H9 (cell line): ENCODE data around the gene AMOT. TPM values are rescaled to one million over a fixed set of nuclear protein-coding genes. Genes with fewer than 3 reads are reported as not detected.

Experiments used
- DNase-seq: peaks from one replicate; pipeline ENCODE4 v3.0.0-alpha.2; 2017
- H2AFZ ChIP-seq: one replicate; pipeline ENCODE4 v1.6.1; 2013; ENCODE audit warnings: mild to moderate bottlenecking, low read length, control low read depth, moderate library complexity
- H2AK5ac ChIP-seq: 2 replicates; pipeline ENCODE4 v1.6.1; 2013; ENCODE audit warnings: low read length, control low read depth, mixed read lengths; ENCODE audit not compliant: insufficient read length
- H2BK120ac ChIP-seq: one replicate; pipeline ENCODE4 v1.6.1; 2013; ENCODE audit warnings: low read depth, mild to moderate bottlenecking, low read length, control low read depth, inconsistent platforms; ENCODE audit not compliant: poor library complexity, severe bottlenecking
- H2BK12ac ChIP-seq: 2 replicates; pipeline ENCODE4 v1.6.1; 2013; ENCODE audit warnings: low read length, control low read depth, mixed read lengths, low read depth; ENCODE audit not compliant: insufficient read length
- H2BK15ac ChIP-seq: 2 replicates; pipeline ENCODE4 v1.6.1; 2013; ENCODE audit warnings: low read depth, low read length, control low read depth
- H2BK20ac ChIP-seq: one replicate; pipeline ENCODE4 v1.6.1; 2013; ENCODE audit warnings: low read depth, mild to moderate bottlenecking, low read length, control low read depth, inconsistent platforms; ENCODE audit not compliant: poor library complexity, severe bottlenecking
- H2BK5ac ChIP-seq: 2 replicates; pipeline ENCODE4 v1.6.1; 2013; ENCODE audit warnings: low read length, control low read depth, mixed read lengths; ENCODE audit not compliant: insufficient read length
- H3K14ac ChIP-seq: 2 replicates; pipeline ENCODE4 v1.6.1; 2013; ENCODE audit warnings: low read length, control low read depth; ENCODE audit not compliant: insufficient read depth
- H3K18ac ChIP-seq: 2 replicates; pipeline ENCODE4 v1.6.1; 2013; ENCODE audit warnings: low read depth, mild to moderate bottlenecking, mixed read lengths, low read length, control low read depth; ENCODE audit not compliant: insufficient read length
- H3K23ac ChIP-seq: 2 replicates; pipeline ENCODE4 v1.6.1; 2013; ENCODE audit warnings: low read length, control low read depth, mixed read lengths, low read depth; ENCODE audit not compliant: insufficient read length
- H3K23me2 ChIP-seq: 2 replicates; pipeline ENCODE4 v1.6.1; 2013; ENCODE audit warnings: low read depth, mild to moderate bottlenecking, mixed read lengths, low read length, control low read depth; ENCODE audit not compliant: insufficient read length, poor library complexity, severe bottlenecking
- H3K27ac ChIP-seq: 2 replicates; pipeline ENCODE4 v1.5.1; 2013; ENCODE audit warnings: low read length, control low read depth, mixed read lengths, low read depth; ENCODE audit not compliant: insufficient read length
- H3K27me3 ChIP-seq: 2 replicates; pipeline ENCODE4 v1.6.1; 2013; ENCODE audit warnings: low read length, control low read depth, inconsistent platforms; ENCODE audit not compliant: insufficient read depth
- H3K4ac ChIP-seq: 2 replicates; pipeline ENCODE4 v1.6.1; 2013; ENCODE audit warnings: low read depth, mild to moderate bottlenecking, control low read depth, inconsistent platforms, low read length, moderate library complexity
- H3K4me1 ChIP-seq: 2 replicates; pipeline ENCODE4 v1.6.1; 2013; ENCODE audit warnings: low read length, control low read depth, inconsistent platforms; ENCODE audit not compliant: insufficient read depth
- H3K4me2 ChIP-seq: 2 replicates; pipeline ENCODE4 v1.6.1; 2013; ENCODE audit warnings: low read length, control low read depth, mixed read lengths; ENCODE audit not compliant: insufficient read length, insufficient read depth
- H3K56ac ChIP-seq: 2 replicates; pipeline ENCODE4 v1.6.1; 2013; ENCODE audit warnings: low read depth, mild to moderate bottlenecking, mixed read lengths, low read length, control low read depth; ENCODE audit not compliant: insufficient read length
- H3K79me1 ChIP-seq: 2 replicates; pipeline ENCODE4 v1.6.1; 2013; ENCODE audit warnings: low read depth, mild to moderate bottlenecking, moderate library complexity, low read length, control low read depth, inconsistent platforms; ENCODE audit not compliant: insufficient read depth, poor library complexity, severe bottlenecking
- H3K79me2 ChIP-seq: 2 replicates; pipeline ENCODE4 v1.6.1; 2013; ENCODE audit warnings: low read length, control low read depth, inconsistent platforms; ENCODE audit not compliant: insufficient read depth
- H3K9ac ChIP-seq: 2 replicates; pipeline ENCODE4 v1.6.1; 2013; ENCODE audit warnings: low read length, control low read depth, mixed read lengths; ENCODE audit not compliant: insufficient read length; ENCODE audit errors: extremely low read depth
- H3K9me3 ChIP-seq: one replicate; pipeline ENCODE4 v1.6.1; 2013; ENCODE audit warnings: low read depth, low read length, inconsistent platforms; ENCODE audit not compliant: control insufficient read depth
- H3T11ph ChIP-seq: one replicate; pipeline ENCODE4 v1.6.1; 2013; ENCODE audit warnings: mild to moderate bottlenecking, low read length, control low read depth, inconsistent platforms
- H4K20me1 ChIP-seq: one replicate; pipeline ENCODE4 v1.6.1; 2013; ENCODE audit not compliant: control insufficient read depth, insufficient read length, insufficient read depth
- H4K5ac ChIP-seq: 2 replicates; pipeline ENCODE4 v1.6.1; 2013; ENCODE audit warnings: low read depth, mild to moderate bottlenecking, mixed read lengths, low read length, control low read depth; ENCODE audit not compliant: insufficient read length
- H4K8ac ChIP-seq: replicated peaks from 2 replicates; pipeline ENCODE4 v1.6.1; 2013; ENCODE audit warnings: low read length, control low read depth, mixed read lengths, low read depth; ENCODE audit not compliant: insufficient read length
- H4K91ac ChIP-seq: 2 replicates; pipeline ENCODE4 v1.6.1; 2013; ENCODE audit warnings: low read depth, mild to moderate bottlenecking, moderate library complexity, mixed read lengths, low read length, control low read depth; ENCODE audit not compliant: insufficient read length
- H3K27ac Mint-ChIP-seq, 3 experiments: 2 replicates in 2 of 3; 3 replicates in 1 of 3; pipeline ENCODE4 v1.8.0; 2020 to 2021; ENCODE audit warnings: mixed read lengths in 3 of 3, mild to moderate bottlenecking in 1 of 3, moderate library complexity in 1 of 3
- H3K27me3 Mint-ChIP-seq: 2 replicates; pipeline ENCODE4 v1.8.0; 2021; ENCODE audit warnings: low read depth, mild to moderate bottlenecking, moderate library complexity, mixed read lengths
- H3K36me3 Mint-ChIP-seq, 3 experiments: 2 replicates in 2 of 3; 3 replicates in 1 of 3; pipeline ENCODE4 v1.8.0; 2020 to 2021; ENCODE audit warnings: low read depth in 3 of 3, mixed read lengths in 3 of 3; ENCODE audit not compliant: insufficient read depth in 1 of 3
- H3K4me1 Mint-ChIP-seq, 2 experiments: 2 replicates each; pipeline ENCODE4 v1.8.0; 2020; ENCODE audit warnings: mixed read lengths in 2 of 2
- H3K4me3 Mint-ChIP-seq, 2 experiments: 2 replicates in 1 of 2; 3 replicates in 1 of 2; pipeline ENCODE4 v1.8.0; 2020 to 2021; ENCODE audit warnings: mild to moderate bottlenecking in 2 of 2, mixed read lengths in 2 of 2, moderate library complexity in 1 of 2
- H3K9me3 Mint-ChIP-seq, 2 experiments: 2 replicates in 1 of 2; 3 replicates in 1 of 2; pipeline ENCODE4 v1.8.0; 2020; ENCODE audit warnings: mild to moderate bottlenecking in 2 of 2, mixed read lengths in 2 of 2, moderate library complexity in 1 of 2
- WGBS: extraction: QIAGEN DNeasy Blood & Tissue Kit; methylation state at CpG from one replicate; pipeline ENCODE4 v1.1.7; 2013; ENCODE audit warnings: missing lambda C conversion rate, low lambda C conversion rate, mixed read lengths; ENCODE audit not compliant: insufficient read length; ENCODE audit errors: extremely low coverage; 5-methylcytosine and 5-hydroxymethylcytosine counted together
- total RNA-seq: library from RNA; stranded (reverse); gene quantifications from 2 replicates; pipeline ENCODE4 v1.2.1, GENCODE V29; 2021
- TF ChIP-seq, protein P1 (sequence below): fragments of 200-600 bp; sonication (generic); conservative IDR thresholded peaks from 3 replicates; pipeline ENCODE4 v1.8.0; 2021; ENCODE audit warnings: antibody characterized with exemption, mild to moderate bottlenecking

Gene AMOT
- total RNA-seq, 1 experiment from 2014 or later: 17.6 TPM

DNA sequence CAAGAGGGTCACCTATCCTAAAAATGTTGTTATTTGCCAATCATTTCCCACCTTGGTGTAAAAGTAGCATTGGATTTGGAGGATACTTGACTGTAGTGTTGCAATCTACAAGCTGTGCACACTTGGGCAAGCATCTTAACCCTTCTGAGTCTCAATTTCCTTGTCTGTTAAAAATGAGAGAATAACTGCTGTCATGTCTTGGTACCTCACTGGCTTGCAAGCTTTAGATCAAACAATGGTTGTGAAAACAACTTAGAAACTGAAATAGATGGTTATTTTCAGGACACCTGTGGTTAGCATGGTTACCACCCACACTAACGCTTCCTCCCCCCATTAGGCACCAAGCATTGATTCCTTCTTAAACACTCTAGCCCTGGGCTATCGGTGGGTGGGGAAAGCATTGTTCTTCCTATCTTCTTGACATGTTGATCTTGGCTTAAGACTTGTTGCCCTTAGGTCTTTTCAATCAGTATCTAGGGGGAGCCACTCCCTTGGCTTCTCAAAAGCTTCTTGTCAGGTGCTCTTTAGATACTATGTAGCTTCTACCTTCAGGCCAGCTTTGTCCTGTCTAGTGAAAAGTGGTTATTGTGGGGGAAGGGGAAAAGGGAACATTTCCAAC is 10.6 kb upstream of the AMOT start:
- Histone ChIP-seq H3K79me1 (no peaks in the 10 kb centered on the region), H3K4me2 (no peak overlapping the region), H3K23ac (no peak overlapping the region), H3K56ac (no peak overlapping the region), H3K27ac (no peak overlapping the region), H3K23me2 (no peaks in the 10 kb centered on the region), H3K4ac (no peak overlapping the region), H3K14ac (no peak overlapping the region), H4K20me1 (no peaks in the 10 kb centered on the region), H2BK5ac (no peak overlapping the region), H4K8ac (no peak overlapping the region), H3K9ac (no peak overlapping the region), H2AFZ (no peak overlapping the region), H4K91ac (no peak overlapping the region), H3K27me3 (no peaks in the 10 kb centered on the region), H2BK20ac (no peak overlapping the region), H3K9me3 (no peaks in the 10 kb centered on the region), H2BK15ac (no peak overlapping the region), H2BK12ac (no peak overlapping the region), H3K4me1 (peaks cover 4% of the 10 kb centered on the region; the same call in 1 of the 2 replicates), H2BK120ac (no peak overlapping the region), H3K18ac (no peak overlapping the region), H2AK5ac (no peak overlapping the region), H4K5ac (no peak overlapping the region), H3K79me2 (no peaks in the 10 kb centered on the region), H3T11ph (no peak overlapping the region)
- H3K4me3 Mint-ChIP-seq: no peak overlapping the region
- no peaks in the 10 kb centered on the region; the same call in 1 of the 2 replicates for H3K27me3 Mint-ChIP-seq
- TF ChIP-seq, protein P1, sequence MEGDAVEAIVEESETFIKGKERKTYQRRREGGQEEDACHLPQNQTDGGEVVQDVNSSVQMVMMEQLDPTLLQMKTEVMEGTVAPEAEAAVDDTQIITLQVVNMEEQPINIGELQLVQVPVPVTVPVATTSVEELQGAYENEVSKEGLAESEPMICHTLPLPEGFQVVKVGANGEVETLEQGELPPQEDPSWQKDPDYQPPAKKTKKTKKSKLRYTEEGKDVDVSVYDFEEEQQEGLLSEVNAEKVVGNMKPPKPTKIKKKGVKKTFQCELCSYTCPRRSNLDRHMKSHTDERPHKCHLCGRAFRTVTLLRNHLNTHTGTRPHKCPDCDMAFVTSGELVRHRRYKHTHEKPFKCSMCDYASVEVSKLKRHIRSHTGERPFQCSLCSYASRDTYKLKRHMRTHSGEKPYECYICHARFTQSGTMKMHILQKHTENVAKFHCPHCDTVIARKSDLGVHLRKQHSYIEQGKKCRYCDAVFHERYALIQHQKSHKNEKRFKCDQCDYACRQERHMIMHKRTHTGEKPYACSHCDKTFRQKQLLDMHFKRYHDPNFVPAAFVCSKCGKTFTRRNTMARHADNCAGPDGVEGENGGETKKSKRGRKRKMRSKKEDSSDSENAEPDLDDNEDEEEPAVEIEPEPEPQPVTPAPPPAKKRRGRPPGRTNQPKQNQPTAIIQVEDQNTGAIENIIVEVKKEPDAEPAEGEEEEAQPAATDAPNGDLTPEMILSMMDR: no peak; the same call in 2 of the 3 replicates
- WGBS: no CpG with 5 or more reads among the region's 2 CpGs
- peaks cover 24% of the 10 kb centered on the region in 2 experiments for H3K4me1 Mint-ChIP-seq
- peak overlapping the region in 1 of 3 experiments; percentile 33; a peak in 2 of 7 replicates for H3K27ac Mint-ChIP-seq
- peak; percentile 44 for DNase-seq
- peaks cover 0 to 8% (median 0%) of the 10 kb centered on the region in 3 experiments; a peak in 1 of 7 replicates for H3K36me3 Mint-ChIP-seq
- H3K9me3 Mint-ChIP-seq: no peaks in the 10 kb centered on the region; a peak in 1 of 5 replicates
